Activated T-helper 9 cell treated with anti-CD3 and anti-CD28 coated beads, Interleukin-2, amount 50 U/mL, for 16 hours (primary cell): Measurements from ENCODE around the gene TUBGCP6.

Source experiments
- DNase-seq: peaks from one replicate; pipeline ENCODE4 v3.0.0-alpha.2; 2020; ENCODE audit warnings: low read depth

TUBGCP6 gene

DNA sequence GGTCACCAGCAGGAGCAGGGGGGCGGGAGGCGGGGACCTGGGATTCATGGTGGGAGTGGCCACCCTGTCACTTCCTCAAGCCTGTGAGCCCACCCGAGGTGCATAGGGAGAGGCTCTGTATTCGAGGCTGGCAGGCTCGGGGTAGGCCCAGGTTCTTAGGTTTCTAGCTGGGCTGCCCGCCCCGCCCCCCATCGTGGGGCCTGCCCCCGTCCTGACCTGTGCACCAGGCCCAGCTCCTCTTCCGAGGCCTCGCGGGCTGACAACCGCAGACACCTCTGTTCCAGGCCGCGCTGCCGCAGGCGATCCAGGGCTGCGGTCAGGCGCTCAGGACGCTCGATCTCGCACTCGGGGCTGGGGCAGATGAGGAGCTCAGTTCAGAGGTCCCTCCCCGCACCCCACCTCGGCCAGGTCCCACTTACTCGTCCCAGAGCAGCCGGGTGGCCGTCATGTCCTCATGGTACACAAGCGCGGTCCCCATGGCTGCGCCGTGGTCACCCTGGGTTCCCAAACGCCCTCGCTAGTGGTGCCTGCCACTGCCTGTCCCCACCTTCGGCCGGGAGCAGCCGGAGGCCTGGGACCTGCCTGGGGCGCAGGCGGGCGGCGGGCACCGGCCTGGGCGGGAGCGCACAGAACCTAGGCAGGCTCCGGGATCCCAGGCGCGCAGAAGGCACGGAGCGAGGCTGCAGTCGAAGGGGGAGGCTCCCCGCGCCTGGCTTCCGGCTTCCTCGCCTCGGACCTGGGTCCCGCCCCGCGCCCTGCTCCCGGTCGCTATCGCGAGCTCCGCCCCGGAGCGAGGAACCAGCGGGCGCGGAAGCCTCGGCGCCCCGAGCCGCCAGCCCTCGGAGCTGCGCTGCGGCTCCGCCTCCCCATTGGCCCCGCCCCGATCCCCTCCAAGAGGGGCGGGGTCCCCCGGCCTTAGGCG is 6.0 kb upstream of the TUBGCP6 start, which contains the start of gene HDAC10:
TSS of gene HDAC10 (minus strand) at position 711 of the 922 bp plus-strand sequence. CDS start at position 478, 233 bp downstream.
- peak; percentile 71 for DNase-seq

DNA sequence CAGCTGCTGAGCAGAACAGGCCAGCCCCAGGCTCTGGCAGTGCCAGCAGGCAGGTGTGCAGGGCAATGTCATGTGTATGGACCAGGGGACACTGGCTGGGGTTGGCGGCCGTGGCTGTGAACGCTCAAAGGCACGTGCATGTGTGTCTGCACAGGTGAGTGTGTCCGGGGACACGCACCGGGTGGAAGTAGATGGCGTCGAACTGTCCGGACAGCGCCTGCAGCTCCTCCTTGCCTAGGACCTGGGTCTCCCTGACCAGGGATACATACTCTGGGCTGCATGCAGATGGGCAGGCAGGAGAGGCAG is 5.4 kb upstream of the TUBGCP6 start:
- DNase-seq: no peak

DNA sequence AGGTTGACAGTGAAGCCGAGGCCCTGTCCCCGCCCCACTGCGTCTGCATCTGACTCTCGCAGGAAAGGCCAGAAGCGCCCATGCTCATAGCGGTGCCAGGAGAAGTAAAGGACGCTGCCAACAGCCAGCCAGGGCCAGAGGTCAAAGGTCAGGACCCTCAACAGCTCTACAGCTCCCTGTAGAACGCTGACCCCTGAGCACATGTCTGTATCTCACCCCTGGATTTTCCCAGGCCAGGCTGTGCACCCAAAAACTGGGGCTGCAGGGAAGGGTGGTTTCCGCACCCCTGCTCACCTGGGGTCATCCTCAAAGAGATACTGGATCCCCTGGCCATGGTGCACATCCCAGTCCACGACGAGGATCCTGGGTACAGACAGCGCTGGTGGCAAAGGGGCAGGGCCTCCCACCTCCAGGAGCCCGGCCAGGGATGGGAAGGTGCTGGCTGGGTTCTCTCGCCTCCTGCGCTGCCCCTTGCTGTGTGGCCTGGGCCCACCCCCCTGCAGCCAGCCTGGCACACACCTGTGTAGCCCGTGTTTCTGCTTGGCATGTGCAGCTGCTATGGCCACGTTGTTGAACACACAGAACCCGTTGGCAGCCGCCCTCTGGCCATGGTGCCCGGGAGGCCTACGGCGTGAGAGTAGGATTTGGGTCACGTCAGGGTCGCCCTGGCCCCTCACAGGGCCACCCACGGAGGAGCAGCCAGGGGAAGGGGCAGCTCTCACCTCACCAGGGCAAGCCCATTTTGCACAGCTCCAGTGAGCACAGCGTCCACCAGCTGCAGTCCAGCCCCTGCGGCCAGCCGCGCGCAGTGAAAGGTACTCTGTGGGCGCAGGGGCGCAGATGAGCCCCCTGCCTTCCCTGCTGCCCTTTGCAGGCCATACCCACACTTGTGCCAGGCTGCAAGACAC is 4.8 kb upstream of the TUBGCP6 start:
- DNase-seq: no peak

DNA sequence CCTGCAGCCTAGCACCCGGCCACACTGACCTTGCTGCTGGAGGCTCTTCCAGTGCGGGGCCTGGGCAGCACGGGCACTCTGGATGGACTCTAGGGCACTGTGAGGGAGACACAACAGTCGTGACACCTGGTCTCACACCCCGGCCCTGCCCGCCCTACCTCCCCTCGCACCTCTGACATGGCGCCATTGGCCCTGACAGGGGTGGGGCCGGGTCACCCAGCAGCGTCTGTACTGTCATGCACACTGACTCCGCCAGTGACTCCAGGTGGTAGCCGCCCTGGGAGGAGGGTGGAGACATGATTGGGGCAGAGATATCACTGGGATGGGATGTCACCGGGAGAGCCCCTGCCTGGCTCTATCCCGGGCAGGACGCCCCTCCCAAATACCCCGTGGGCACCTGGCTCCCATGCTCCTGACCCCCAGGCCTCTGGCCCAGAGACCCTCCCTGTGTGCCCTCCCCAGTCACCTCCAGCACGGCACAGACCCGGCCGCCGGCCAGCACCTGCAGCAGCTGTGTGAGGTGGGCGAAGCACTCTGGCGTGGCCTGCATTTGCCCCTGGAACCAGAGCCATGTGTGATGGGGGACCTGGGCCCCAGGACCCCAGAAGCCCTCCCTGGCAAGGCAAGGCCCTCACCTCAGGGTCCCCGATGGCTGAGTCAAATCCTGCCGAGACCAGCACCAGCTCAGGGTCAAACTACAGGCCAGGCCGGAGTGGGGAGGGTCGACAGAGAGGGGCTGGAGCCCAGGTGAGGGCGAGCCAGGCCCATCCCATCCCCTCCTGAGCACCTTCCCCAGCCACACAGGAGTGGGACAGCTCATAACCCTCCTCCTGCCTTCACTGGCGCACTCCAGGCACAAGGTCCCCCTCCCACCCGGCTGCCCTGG is 3.6 kb upstream of the TUBGCP6 start:
- DNase-seq: no peak

DNA sequence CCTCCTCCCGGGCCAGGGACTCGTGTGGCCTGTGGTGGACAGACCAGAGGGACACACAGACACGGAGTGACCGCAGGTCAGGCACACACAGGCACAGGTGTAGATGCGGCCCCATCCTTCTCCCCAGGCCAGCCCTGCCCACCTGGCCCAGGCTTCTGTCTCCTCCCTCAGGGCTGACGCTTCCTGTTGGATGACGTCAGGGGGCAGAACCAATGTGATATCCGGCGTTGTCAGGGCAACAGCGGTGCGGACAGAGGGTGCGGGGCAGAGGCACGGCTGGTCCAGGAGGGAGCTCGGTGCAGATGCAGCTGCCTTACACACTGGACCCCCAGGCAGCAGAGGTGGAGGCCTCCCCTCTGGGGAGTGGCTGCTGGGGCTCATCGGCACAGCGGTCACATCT is 2.9 kb upstream of the TUBGCP6 start:
- DNase-seq: no peak

DNA sequence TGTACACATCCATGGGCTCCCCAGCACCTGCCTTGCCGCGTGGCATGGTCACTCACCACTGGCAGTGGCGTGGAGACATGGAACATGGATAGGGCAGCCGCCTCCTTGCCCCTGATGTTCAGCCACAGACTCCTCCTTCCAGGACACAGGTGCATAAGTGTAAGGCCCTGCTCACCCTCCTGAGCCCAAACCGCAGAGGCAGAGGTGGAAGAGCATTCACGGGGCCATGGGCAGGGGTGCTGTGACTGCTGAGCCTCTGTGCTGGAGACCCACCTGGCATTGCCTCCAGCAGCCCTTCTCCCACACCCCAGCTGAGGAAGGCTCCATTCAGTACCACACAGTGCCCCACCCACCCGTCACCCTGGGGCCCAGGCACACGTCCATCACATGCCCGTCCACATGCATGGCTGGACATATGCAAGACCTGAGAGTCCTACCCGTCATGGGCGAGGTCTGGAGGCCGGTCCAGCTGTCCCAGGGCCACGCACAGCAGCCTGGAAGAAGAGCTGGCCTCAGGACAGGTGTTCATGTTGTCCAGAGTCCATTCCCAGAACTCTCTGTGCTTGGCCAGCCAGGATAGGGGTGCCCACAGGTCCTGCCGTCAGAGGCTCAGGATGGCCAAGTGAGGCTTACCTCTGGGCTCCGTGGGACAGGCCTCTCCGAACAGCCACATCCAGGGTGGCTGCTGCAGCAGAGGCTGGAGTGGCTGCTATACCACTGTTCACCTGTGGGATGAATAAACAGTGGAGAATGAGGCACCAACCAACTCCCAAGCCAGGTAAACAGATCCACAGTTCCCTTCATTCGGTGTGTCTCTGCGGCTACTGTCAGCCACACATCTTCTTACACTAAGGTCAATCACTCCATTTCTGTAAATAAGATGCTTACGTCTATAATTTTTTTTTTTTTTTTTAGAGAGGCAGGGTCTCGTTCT is 1.7 kb upstream of the TUBGCP6 start:
- no peak for DNase-seq

DNA sequence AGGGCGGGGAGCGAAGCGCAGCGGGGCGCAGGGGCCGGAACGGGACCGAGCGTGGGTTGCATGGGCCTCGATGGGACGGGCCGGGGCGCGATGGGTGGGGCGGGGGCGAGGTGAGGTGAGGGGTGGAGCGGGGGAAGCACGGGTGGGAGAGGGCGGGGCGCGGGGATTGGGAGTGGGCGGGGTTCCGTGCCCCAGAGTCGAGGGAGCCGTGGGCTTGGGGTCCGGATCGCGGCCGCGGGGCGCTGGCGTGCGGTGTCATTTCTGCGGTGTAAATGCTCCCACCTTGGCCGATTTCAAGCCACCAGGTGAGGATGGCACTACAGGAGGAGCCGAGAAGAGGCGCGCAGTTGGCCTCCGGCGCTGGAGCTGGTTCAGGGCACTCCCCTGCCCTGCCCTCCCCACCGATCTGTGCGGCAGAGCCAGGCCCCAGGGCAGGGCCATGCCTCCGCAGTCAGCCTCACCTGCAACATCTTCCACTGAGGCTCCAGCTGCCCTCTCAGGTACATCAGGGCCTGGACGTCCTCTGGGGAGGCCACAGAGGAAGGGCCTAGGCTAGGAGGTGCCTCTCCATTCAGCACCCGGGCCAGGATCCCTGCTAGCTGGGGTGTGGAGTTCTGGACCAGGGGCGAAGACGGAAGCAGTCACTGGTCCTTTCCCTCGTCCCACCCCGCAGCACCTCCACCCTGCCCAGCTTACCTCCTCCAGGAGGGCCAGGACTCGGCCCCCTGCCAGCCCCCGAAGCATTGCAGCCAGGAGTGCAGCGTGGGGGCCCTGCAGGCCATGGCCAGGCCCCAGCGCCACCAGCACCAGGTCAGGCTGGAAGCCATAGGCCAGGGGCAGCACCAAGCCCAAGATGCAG is 620 bp upstream of the TUBGCP6 start:
- no peak for DNase-seq

DNA sequence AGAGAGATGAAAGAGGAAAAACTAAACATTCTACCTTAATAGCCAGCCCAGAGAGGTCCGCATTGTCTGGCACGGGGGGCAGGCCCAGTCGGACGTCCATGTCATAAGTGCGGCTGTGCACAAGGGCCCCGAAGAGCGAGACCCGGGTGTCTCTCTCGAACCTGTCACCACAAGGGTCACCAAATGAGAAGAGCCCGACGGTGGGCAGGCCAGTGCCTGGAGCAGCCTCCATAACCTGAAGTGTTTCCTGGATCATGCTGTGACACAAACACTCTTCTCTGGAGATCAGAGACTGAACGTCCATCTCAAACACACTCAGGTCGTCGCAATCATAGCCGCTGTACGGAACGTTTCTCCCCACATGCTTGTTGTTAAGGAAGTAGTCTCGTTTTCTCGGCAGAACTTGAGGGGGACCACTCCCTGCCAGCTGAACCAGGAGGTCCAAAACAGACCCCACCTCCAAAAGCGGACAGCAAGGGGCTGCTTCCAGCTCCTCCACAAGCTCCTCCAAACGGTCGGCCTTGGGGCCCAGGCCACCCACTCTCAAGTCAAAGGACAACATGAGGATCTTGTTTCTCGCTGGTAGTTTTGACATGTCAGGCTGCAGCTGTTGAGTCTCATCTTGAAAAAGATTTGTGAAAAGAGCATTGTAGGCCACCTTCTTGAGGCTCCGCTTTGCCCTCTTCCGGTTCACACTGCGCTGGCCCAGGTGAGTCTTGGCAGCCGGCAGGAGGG is 971 bp downstream of the TUBGCP6 start:
- DNase-seq: no peak

DNA sequence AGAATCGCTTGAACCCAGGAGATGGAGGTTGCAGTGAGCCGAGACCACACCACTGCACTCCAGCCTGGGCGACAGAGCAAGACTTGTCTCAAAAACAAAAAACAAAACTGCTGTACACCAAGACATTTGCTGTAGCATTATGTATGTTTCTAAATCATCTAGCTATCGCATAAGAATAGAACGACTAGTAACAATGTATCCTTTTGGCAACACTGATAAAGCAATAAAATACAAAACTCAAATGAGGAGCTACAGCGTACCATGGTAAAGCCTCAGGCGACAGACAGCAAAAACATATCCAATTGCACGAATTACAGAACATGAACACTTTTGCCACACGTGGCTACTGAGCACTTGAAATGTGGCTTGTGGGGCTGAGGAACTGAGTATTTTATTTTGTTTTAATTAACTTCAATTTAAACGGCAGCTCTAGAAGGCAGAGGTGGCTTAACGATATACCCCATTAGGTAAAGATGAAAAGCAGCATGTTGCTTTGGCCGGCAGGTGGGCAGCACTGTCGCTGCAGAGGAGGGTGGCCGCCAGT is 2.3 kb downstream of the TUBGCP6 start:
- DNase-seq: no peak

DNA sequence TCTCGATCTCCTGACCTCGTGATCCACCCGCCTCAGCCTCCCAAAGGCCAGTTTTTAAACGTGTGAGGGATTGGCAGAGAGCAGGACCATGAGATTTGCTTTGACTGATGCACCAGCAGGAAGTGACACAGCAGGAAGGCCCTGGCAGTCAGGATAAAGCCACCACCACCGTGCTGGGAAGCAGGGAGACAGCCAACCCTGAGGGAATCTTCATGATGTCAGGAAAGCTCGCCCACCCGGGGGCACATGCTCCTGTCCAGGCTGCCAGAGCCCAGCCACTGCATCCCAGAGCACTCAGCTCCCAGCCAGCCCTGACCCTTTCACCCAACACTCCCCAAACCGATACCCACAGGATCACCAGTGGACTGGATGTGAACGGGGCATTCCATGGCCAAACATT is 6.1 kb downstream of the TUBGCP6 start:
- no peak for DNase-seq

DNA sequence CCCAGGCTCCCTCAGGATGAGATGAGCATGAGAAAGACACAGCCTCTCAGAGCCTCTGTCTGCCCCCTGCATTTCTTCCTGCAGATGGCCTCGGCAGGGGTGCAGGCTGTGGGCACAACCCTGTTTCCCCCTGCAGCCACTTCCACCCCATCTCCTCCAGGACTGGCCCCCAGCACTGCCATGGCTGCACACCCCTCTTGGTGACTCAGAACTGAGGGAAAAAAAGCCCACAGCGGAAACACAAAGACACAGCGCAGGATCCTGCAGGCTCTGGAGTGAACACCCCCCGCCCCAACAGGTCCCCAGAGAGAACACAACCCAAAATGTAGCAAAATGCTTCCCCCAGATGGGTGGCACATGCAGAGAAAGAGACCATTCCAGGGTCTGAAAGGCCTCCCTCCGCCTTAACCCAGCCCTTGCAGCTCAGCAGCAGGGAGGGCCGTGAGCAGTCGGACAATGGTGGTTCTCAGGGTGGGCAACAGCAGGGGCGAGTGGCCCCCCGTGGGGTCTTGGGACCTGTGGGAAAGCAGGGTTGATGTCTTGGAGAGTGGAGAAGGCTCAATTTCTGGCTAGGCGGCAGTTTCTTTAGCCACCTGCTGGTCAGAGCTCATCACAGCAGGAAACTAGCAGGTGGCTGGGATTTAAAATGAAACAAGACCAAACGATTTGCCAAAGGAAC is 8.0 kb downstream of the TUBGCP6 start:
- DNase-seq: no peak

DNA sequence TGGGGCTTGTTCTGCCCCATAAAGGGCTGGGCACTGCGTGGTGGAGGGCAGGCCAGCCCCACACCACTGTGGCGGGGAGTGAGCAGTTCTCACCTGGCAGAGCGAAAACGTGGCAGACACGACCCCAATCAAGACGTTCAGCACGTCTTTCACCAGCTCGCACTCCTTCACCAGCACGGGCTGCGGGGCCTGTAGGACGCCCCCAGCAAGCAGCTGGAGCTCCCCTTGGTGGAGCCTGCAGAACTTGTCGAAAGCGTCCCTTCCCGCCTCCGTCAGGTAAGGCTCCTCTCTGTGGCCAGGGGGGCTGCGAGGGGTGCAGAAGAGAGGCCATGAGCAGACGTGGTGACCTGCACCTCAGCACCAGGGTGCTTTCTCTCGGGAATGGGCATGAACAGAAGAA is 11.6 kb downstream of the TUBGCP6 start:
- DNase-seq: no peak

DNA sequence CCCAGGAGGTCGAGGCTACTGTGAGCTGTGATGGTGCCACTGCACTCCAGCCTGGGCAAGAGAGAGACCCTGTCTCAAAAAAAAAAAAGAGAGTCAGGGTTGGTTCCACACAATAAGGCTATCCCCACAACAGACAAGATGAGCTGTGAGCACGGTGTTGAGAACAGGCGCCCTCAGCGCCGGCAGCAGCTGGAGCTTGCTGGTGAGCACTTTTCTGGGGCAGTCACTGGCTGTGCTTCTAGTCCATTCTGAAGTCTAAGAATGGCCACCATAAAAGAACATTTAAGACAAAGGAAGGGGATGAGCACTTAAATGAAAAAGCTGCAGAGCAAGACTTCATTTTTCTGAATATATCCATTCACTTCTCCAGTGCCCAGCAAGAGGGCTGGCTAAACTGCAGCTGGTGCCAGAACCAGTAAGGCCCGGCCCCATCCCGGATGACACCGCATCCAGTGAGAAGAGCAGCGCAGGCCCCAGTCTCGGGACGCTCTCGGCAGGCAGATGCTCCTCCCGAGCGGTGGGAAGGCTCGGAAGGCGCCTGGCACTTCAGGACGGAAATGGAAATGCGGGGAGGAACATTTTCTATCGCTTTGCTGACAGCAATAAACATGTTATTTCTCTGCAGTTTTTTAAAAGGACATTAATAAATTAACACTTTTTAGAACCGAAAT is 12.2 kb downstream of the TUBGCP6 start:
- no peak for DNase-seq

DNA sequence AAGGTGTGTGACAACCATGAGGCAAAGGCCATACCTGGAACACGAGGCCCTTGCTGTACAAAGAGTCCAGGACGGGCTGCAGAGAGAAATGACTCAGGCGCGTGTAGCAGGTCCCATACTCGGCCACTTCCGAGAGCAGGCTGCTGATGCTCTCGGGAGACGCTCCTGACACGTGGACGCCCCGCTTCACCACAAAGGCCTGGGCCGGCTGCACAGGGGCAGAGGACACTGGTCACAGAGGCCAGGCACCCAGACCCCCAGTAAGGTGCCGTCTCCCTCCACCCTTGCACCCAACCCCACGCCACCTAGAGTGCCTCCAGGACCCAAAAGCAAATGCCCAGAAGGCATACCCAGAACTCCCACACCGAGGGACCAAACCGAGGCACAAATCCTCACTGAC is 15.5 kb downstream of the TUBGCP6 start:
- DNase-seq: no peak

DNA sequence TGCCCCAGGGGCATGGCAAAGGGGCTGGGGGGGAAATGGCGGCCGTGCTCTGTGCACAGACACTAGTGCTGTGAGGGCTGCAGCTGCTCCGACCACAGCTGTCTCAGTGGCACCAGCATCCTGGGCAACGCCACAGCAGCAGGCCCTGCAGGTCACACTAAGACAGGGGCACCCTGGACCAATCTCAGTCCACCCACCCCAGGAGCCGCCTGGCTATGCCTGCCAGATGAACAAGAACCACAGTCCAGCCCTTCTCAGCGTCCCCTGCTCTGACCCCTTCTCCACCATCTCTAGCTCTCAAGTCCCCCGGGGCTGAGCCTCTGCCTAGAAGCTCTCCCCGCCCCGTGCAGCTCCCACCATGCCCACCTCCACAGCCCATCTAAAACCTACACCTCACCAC is 16.5 kb downstream of the TUBGCP6 start:
- DNase-seq: no peak

DNA sequence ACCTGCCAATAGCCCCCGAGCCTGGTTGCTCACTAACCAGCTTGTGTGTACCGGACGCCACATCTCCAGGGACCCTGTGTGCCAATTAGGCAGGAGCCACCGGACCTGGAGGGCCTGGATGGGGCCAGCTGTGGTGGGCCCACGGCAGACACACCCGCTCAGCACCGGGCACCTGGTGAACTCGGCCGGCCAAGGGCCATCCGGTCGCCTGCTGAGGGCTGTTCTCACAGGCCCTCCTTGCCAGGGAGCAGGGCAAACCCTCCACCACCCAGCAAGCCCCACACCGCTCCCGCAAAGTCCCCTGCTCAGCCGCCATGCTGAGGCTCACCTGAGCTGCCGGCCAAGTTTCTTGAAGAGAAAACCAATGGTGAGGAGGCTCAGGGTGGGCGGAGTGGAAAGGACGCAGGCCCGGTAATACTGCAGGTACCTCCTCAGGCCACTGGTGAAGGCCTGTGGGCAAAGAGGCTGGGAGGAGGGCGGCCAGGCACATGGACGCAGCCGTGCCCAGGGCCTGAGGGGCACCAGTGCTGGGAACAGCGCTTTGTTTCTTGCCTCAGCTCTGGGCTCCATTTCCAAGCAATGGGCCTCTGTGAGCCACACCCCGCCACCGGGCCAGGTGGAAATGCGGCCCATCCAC is 17.1 kb downstream of the TUBGCP6 start:
- no peak for DNase-seq

DNA sequence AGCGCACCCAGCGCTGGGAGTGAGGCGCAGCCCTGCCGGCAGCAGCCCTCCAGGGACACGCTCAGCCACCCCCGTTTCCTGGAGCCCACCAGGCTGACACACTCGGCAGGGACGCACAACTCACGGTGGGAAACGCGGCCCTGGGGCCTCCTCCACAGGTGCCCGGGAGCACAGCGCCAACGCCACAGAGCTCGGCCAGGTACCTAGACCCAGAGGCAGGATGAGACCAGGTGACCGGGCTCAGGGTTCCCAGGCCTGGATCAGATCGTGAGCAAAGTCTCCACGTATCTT is 18.0 kb downstream of the TUBGCP6 start:
- DNase-seq: no peak
